ENCODE data around the gene CDC42BPB.

DNA sequence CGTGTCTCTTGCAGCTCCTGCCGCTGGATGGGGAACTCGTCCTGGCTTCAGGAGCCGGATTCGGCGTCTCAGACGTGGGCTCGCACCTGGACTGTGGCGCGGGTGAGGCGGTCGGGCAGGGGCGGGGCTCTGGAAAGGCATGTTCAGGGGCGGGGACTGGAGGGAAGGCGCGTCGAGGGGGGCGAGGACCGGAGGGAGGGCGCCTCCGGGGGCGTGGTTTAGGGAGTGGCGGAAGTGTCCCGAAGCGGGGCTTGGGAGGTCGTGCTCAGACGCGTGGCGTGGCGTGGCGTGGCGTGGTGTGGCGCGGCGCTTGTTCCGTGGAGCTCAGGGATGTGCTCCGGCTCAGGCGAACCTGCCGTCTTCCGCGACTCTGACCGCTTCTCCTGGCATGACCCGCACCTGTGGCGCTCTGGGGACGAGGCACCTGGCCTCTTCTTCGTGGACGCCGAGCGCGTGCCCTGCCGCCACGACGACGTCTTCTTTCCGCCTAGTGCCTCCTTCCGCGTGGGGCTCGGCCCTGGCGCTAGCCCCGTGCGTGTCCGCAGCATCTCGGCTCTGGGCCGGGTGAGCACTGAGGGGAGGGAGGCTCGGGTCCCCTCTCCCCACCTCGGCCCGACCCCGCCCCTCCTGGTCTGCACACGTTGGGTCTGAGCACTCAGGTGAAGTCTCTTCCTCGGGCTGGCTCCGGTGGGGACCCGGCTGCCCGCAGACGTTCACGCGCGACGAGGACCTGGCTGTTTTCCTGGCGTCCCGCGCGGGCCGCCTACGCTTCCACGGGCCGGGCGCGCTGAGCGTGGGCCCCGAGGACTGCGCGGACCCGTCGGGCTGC, 128.7 kb downstream of the CDC42BPB start:
- TF ChIP-seq CTCF (IDR thresholded peaks at IDR 0.05) (no peak), FOXM1 (IDR thresholded peaks at IDR 0.05; ENCODE audit: low read depth) (no peak), POLR2AphosphoS5 (IDR thresholded peaks at IDR 0.05; ENCODE audit: low read depth, low read length) (no peak), RFX5 (IDR thresholded peaks at IDR 0.05; ENCODE audit: low read length) (no peak), MAX (IDR thresholded peaks at IDR 0.05; ENCODE audit: low read depth) (no peak), SIN3A (IDR thresholded peaks at IDR 0.05; ENCODE audit: borderline replicate concordance, low read depth, low read length) (no peak), JUND (IDR thresholded peaks at IDR 0.05) (no peak), EZH2phosphoT487 (IDR thresholded peaks at IDR 0.05; ENCODE audit: borderline replicate concordance, low read depth) (no peak), TEAD4 (IDR thresholded peaks at IDR 0.05; ENCODE audit: borderline replicate concordance, insufficient read depth) (no peak)
- TF ChIP-seq, protein P1, sequence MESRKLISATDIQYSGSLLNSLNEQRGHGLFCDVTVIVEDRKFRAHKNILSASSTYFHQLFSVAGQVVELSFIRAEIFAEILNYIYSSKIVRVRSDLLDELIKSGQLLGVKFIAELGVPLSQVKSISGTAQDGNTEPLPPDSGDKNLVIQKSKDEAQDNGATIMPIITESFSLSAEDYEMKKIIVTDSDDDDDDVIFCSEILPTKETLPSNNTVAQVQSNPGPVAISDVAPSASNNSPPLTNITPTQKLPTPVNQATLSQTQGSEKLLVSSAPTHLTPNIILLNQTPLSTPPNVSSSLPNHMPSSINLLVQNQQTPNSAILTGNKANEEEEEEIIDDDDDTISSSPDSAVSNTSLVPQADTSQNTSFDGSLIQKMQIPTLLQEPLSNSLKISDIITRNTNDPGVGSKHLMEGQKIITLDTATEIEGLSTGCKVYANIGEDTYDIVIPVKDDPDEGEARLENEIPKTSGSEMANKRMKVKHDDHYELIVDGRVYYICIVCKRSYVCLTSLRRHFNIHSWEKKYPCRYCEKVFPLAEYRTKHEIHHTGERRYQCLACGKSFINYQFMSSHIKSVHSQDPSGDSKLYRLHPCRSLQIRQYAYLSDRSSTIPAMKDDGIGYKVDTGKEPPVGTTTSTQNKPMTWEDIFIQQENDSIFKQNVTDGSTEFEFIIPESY (IDR thresholded peaks at IDR 0.05; ENCODE audit: borderline replicate concordance, low read depth) = no peak
